IMR-90 (cell line): ENCODE measurements around the gene SLC25A22.

ENCODE experiments used
- BHLHE40 ChIP-seq: fragments of 150-350 bp; IDR thresholded peaks from 2 replicates; pipeline ENCODE4 v1.6.1; 2016; ENCODE audit warnings: mild to moderate bottlenecking, low read depth, low read length
- CEBPB ChIP-seq: IDR thresholded peaks from 2 replicates; pipeline ENCODE4 v1.6.1; 2012; ENCODE audit warnings: low read depth, low read length, improper control_type of control experiment
- CTCF ChIP-seq: conservative IDR thresholded peaks from 2 replicates; pipeline ENCODE4 v1.5.1; 2012; ENCODE audit warnings: mild to moderate bottlenecking, low read depth, low read length, improper control_type of control experiment
- FOS ChIP-seq: fragments of 150-350 bp; IDR thresholded peaks from 2 replicates; pipeline ENCODE4 v1.6.1; 2016; ENCODE audit warnings: low read depth, low read length
- MAZ ChIP-seq: IDR thresholded peaks from 2 replicates; pipeline ENCODE4 v1.6.1; 2012; ENCODE audit warnings: low read depth, mild to moderate bottlenecking, low read length, improper control_type of control experiment, moderate library complexity, borderline replicate concordance
- MXI1 ChIP-seq: IDR thresholded peaks from 2 replicates; pipeline ENCODE4 v1.6.1; 2012; ENCODE audit warnings: low read depth, mild to moderate bottlenecking, low read length, moderate library complexity, borderline replicate concordance
- NFE2L2 ChIP-seq: fragments of 150-350 bp; IDR thresholded peaks from 2 replicates; pipeline ENCODE4 v1.6.1; 2016; ENCODE audit warnings: low read depth, mild to moderate bottlenecking, low read length
- POLR2A ChIP-seq: IDR thresholded peaks from 2 replicates; pipeline ENCODE4 v1.6.1; 2012; ENCODE audit warnings: mild to moderate bottlenecking, low read depth, low read length
- RAD21 ChIP-seq: IDR thresholded peaks from 2 replicates; pipeline ENCODE4 v1.6.1; 2012; ENCODE audit warnings: low read length, improper control_type of control experiment
- RCOR1 ChIP-seq: IDR thresholded peaks from 2 replicates; pipeline ENCODE4 v1.6.1; 2012; ENCODE audit warnings: mild to moderate bottlenecking, low read length, improper control_type of control experiment; ENCODE audit not compliant: insufficient replicate concordance
- RFX5 ChIP-seq: IDR thresholded peaks from 2 replicates; pipeline ENCODE4 v1.8.0; 2012; ENCODE audit warnings: low read depth, mild to moderate bottlenecking, low read length, moderate library complexity

GRCh38 chr11:793556-793955 lies 4.5 kb downstream of the SLC25A22 start:
- TF ChIP-seq CTCF = no peak
- TF ChIP-seq POLR2A = no peak
- no peak for TF ChIP-seq MXI1
- no peak for TF ChIP-seq NFE2L2
- TF ChIP-seq MAZ = no peak
- TF ChIP-seq FOS = no peak
- no peak for TF ChIP-seq BHLHE40
- TF ChIP-seq RAD21 = no peak
- no peak for TF ChIP-seq RFX5
- TF ChIP-seq RCOR1 = no peak
- TF ChIP-seq CEBPB = no peak
